H1 (cell line): ENCODE measurements around the gene SEMA5B. TPM values are rescaled to one million over a fixed set of nuclear protein-coding genes. Genes with fewer than 3 reads are reported as not detected.

Experiments used
- CTCF ChIA-PET: fragments of 300-600 bp; sonication (Branson Sonifier 250); formaldehyde crosslinking; loops from one replicate; lab custom pipeline; 2021; ENCODE audit not compliant: partially characterized antibody; lab: Charles Lee
- POLR2A ChIA-PET: fragments of 300-600 bp; sonication (Branson Sonifier 250); formaldehyde crosslinking; loops from one replicate; lab custom pipeline; 2021; ENCODE audit warnings: inconsistent platforms; ENCODE audit not compliant: partially characterized antibody; lab: Charles Lee
- DNase-seq, 2 experiments: peaks; one replicate each; pipeline versions ENCODE4 v3.0.0 to v3.0.0-alpha.2; 2010 to 2022; ENCODE audit warnings: low spot score in 2 of 2, low read depth in 1 of 2, mixed read lengths in 1 of 2
- FAIRE-seq: peaks from 2 replicates; lab custom pipeline; 2011; peaks lifted over from hg19 to GRCh38; lab: Jason Lieb, UNC
- H2AFZ ChIP-seq: 2 replicates; pipeline ENCODE4 v1.8.1; 2012; ENCODE audit warnings: low read length, inconsistent platforms
- H2AK5ac ChIP-seq: 2 replicates; pipeline ENCODE4 v1.6.1; 2013; ENCODE audit warnings: low read depth, low read length
- H2BK120ac ChIP-seq: replicated peaks from 2 replicates; pipeline ENCODE3; 2013; ENCODE audit warnings: low read depth, low read length, inconsistent platforms
- H2BK12ac ChIP-seq: 2 replicates; pipeline ENCODE4 v1.6.1; 2013; ENCODE audit warnings: low read depth, low read length
- H2BK15ac ChIP-seq: 2 replicates; pipeline ENCODE4 v1.6.1; 2013; ENCODE audit warnings: low read length
- H2BK20ac ChIP-seq: 2 replicates; pipeline ENCODE4 v1.6.1; 2013; ENCODE audit warnings: low read length
- H2BK5ac ChIP-seq: 2 replicates; pipeline ENCODE4 v1.6.1; 2013; ENCODE audit warnings: low read depth, low read length
- H3K14ac ChIP-seq: 2 replicates; pipeline ENCODE4 v1.6.1; 2013; ENCODE audit warnings: inconsistent platforms; ENCODE audit not compliant: insufficient read length
- H3K18ac ChIP-seq: 2 replicates; pipeline ENCODE4 v1.6.1; 2013; ENCODE audit warnings: low read length; ENCODE audit errors: extremely low read depth
- H3K23ac ChIP-seq: 2 replicates; pipeline ENCODE4 v1.6.1; 2013; ENCODE audit warnings: inconsistent platforms; ENCODE audit not compliant: insufficient read length
- H3K23me2 ChIP-seq: 2 replicates; pipeline ENCODE4 v1.6.1; 2013; ENCODE audit warnings: low read depth, low read length
- H3K27ac ChIP-seq: 2 replicates; pipeline ENCODE4 v1.6.1; 2011; ENCODE audit warnings: low read depth, low read length, inconsistent platforms
- H3K27me3 ChIP-seq, 4 experiments: replicated peaks in 1 of 4; 1 replicate in 1 of 4; 2 replicates in 3 of 4; pipeline versions ENCODE4 v1.6.1 to v1.8.1; 2011 to 2013; ENCODE audit warnings: low read length in 3 of 4, mild to moderate bottlenecking in 3 of 4, inconsistent platforms in 2 of 4, mixed read lengths in 2 of 4, moderate library complexity in 1 of 4; ENCODE audit not compliant: control insufficient read depth in 3 of 4, insufficient read depth in 3 of 4; ENCODE audit errors: extremely low read depth in 1 of 4
- H3K36me3 ChIP-seq, 4 experiments: 2 replicates each; pipeline versions ENCODE4 v1.6.1 to v1.8.1; 2011 to 2013; ENCODE audit warnings: mild to moderate bottlenecking in 4 of 4, low read length in 3 of 4, moderate library complexity in 2 of 4, control low read depth in 1 of 4, inconsistent platforms in 1 of 4; ENCODE audit not compliant: insufficient read depth in 4 of 4, control insufficient read depth in 2 of 4
- H3K4ac ChIP-seq: replicated peaks from 2 replicates; pipeline ENCODE3; 2013; ENCODE audit warnings: low read length, low read depth, mixed read lengths, inconsistent platforms; ENCODE audit not compliant: insufficient read length
- H3K4me1 ChIP-seq, 4 experiments: replicated peaks in 1 of 4; 1 replicate in 1 of 4; 2 replicates in 3 of 4; pipeline versions ENCODE4 v1.6.1 to v1.8.1; 2011 to 2013; ENCODE audit warnings: low read length in 3 of 4, inconsistent platforms in 2 of 4, mixed read lengths in 1 of 4; ENCODE audit not compliant: insufficient read depth in 4 of 4, control insufficient read depth in 3 of 4
- H3K4me2 ChIP-seq, 2 experiments: 2 replicates each; pipeline versions ENCODE4 v1.6.1 to v1.8.1; 2011 to 2013; ENCODE audit warnings: low read depth in 2 of 2, low read length in 2 of 2, control low read depth in 1 of 2, inconsistent platforms in 1 of 2, mild to moderate bottlenecking in 1 of 2; ENCODE audit not compliant: insufficient read depth in 1 of 2
- H3K4me3 ChIP-seq, 4 experiments: fragments of 200-600, 300-600 bp in 1 of 4; sonication (generic), shearing (Covaris generic), sonication (Bioruptor Twin) in 1 of 4; 2 replicates each; pipeline versions ENCODE4 v1.5.1 to v1.8.1; 2011 to 2016; ENCODE audit warnings: low read length in 4 of 4, low read depth in 3 of 4, control low read depth in 2 of 4, inconsistent platforms in 2 of 4, mild to moderate bottlenecking in 2 of 4, mixed read lengths in 1 of 4, moderate library complexity in 1 of 4; ENCODE audit not compliant: insufficient read depth in 2 of 4; ENCODE audit errors: extremely low read depth in 1 of 4
- H3K56ac ChIP-seq: replicated peaks from 2 replicates; pipeline ENCODE3; 2013; ENCODE audit warnings: low read depth, mild to moderate bottlenecking, mixed read lengths, low read length, inconsistent platforms; ENCODE audit not compliant: insufficient read length
- H3K79me1 ChIP-seq: 2 replicates; pipeline ENCODE4 v1.6.1; 2013; ENCODE audit warnings: low read depth, low read length, control low read depth
- H3K79me2 ChIP-seq, 2 experiments: 2 replicates each; pipeline versions ENCODE4 v1.6.1 to v1.8.1; 2012 to 2013; ENCODE audit warnings: low read length in 2 of 2, mild to moderate bottlenecking in 2 of 2, inconsistent platforms in 1 of 2; ENCODE audit not compliant: insufficient read depth in 2 of 2, control insufficient read depth in 1 of 2
- H3K9ac ChIP-seq, 4 experiments: replicated peaks in 1 of 4; 1 replicate in 1 of 4; 2 replicates in 3 of 4; pipeline versions ENCODE4 v1.6.1 to v1.8.1; 2011 to 2013; ENCODE audit warnings: low read depth in 3 of 4, low read length in 3 of 4, control low read depth in 2 of 4, mild to moderate bottlenecking in 2 of 4, moderate library complexity in 2 of 4, inconsistent platforms in 1 of 4; ENCODE audit errors: extremely low read depth in 1 of 4
- H3K9me3 ChIP-seq, 2 experiments: 2 replicates each; pipeline versions ENCODE4 v1.6.1 to v1.8.1; 2012 to 2013; ENCODE audit warnings: mild to moderate bottlenecking in 2 of 2, moderate library complexity in 2 of 2, control low read depth in 1 of 2, inconsistent platforms in 1 of 2, low read depth in 1 of 2, low read length in 1 of 2, mixed read lengths in 1 of 2; ENCODE audit not compliant: insufficient read depth in 2 of 2
- H4K20me1 ChIP-seq, 2 experiments: replicated peaks in 1 of 2; 2 replicates each; pipeline versions ENCODE3 to v1.8.1; 2011 to 2013; ENCODE audit warnings: inconsistent platforms in 2 of 2, low read length in 2 of 2, mild to moderate bottlenecking in 1 of 2; ENCODE audit not compliant: insufficient read depth in 2 of 2, control insufficient read depth in 1 of 2
- H4K5ac ChIP-seq: 2 replicates; pipeline ENCODE4 v1.6.1; 2013; ENCODE audit warnings: low read length, low read depth, mixed read lengths, inconsistent platforms; ENCODE audit not compliant: insufficient read length
- H4K8ac ChIP-seq: 2 replicates; pipeline ENCODE4 v1.8.0; 2013; ENCODE audit warnings: mild to moderate bottlenecking, moderate library complexity, low read length, inconsistent platforms; ENCODE audit not compliant: insufficient read depth; ENCODE audit errors: extremely low read depth
- H4K91ac ChIP-seq: replicated peaks from 2 replicates; pipeline ENCODE3; 2013; ENCODE audit warnings: low read length, mixed read lengths, inconsistent platforms; ENCODE audit not compliant: insufficient read length
- CHD1 ChIP-seq: IDR thresholded peaks from 2 replicates; pipeline ENCODE4 v1.6.1; 2012; ENCODE audit warnings: low read depth, low read length, improper control_type of control experiment
- CTCF ChIP-seq, 3 experiments: IDR thresholded peaks; 1 replicate in 2 of 3; 2 replicates in 1 of 3; pipeline versions ENCODE4 v1.5.1 to v1.6.1; 2011; ENCODE audit warnings: low read length in 3 of 3, mild to moderate bottlenecking in 3 of 3, inconsistent platforms in 2 of 3, low read depth in 1 of 3, moderate library complexity in 1 of 3; ENCODE audit not compliant: insufficient read depth in 1 of 3; ENCODE audit errors: control extremely low read depth in 1 of 3
- E2F6 ChIP-seq: IDR thresholded peaks from 2 replicates; pipeline ENCODE4 v1.6.1; 2012; ENCODE audit warnings: inconsistent platforms
- EGR1 ChIP-seq: IDR thresholded peaks from 2 replicates; pipeline ENCODE4 v1.6.1; 2011; ENCODE audit warnings: low read depth, low read length, borderline replicate concordance
- JUND ChIP-seq: IDR thresholded peaks from 2 replicates; pipeline ENCODE4 v1.6.1; 2011; ENCODE audit warnings: mild to moderate bottlenecking, improper control_type of control experiment, low read length
- SIX5 ChIP-seq: IDR thresholded peaks from 2 replicates; pipeline ENCODE4 v1.6.1; 2011; ENCODE audit warnings: mild to moderate bottlenecking, low read depth, low read length
- SP1 ChIP-seq: IDR thresholded peaks from 2 replicates; pipeline ENCODE4 v1.6.1; 2011; ENCODE audit warnings: low read depth, low read length
- SUZ12 ChIP-seq: fragments of 200-600 bp; sonication (generic); IDR thresholded peaks from 2 replicates; pipeline ENCODE4 v1.6.1; 2012; ENCODE audit warnings: mild to moderate bottlenecking, inconsistent platforms, low read length, moderate library complexity, mixed read lengths
- TAF7 ChIP-seq: optimal IDR thresholded peaks from 2 replicates; pipeline ENCODE3; 2011; ENCODE audit warnings: low read depth, mild to moderate bottlenecking, inconsistent platforms, low read length, moderate library complexity, borderline replicate concordance
- TBP ChIP-seq: IDR thresholded peaks from 2 replicates; pipeline ENCODE4 v1.6.1; 2011; ENCODE audit warnings: low read depth, low read length, improper control_type of control experiment
- TEAD4 ChIP-seq: IDR thresholded peaks from 2 replicates; pipeline ENCODE4 v1.6.1; 2012; ENCODE audit warnings: low read depth, low read length, inconsistent platforms, mixed read lengths
- ZNF274 ChIP-seq: IDR thresholded peaks from 2 replicates; pipeline ENCODE4 v1.7.0; 2012; ENCODE audit warnings: low read length, borderline replicate concordance; ENCODE audit errors: extremely low read depth
- WGBS, 2 experiments: shearing (Covaris generic) in 1 of 2; methylation state at CpG; one replicate each; pipeline versions ENCODE4 v1.1.6 to v1.1.7; 2013 to 2015; ENCODE audit warnings: low lambda C conversion rate in 2 of 2, mixed read lengths in 2 of 2, inconsistent platforms in 1 of 2, low coverage in 1 of 2, missing lambda C conversion rate in 1 of 2; ENCODE audit not compliant: insufficient replicate concordance in 2 of 2, insufficient coverage in 1 of 2, insufficient read length in 1 of 2; ENCODE audit errors: extremely low coverage in 1 of 2, missing lambda C conversion rate in 1 of 2; 5-methylcytosine and 5-hydroxymethylcytosine counted together
- polyA plus RNA-seq, 7 experiments: library from polyadenylated mRNA; depleted of rRNA in 3 of 7; stranded (reverse) in 5 of 7; unstranded in 2 of 7; fragments of >200 nt in 5 of 7; fragments of 200-250 nt in 2 of 7; gene quantifications; 1 replicate in 5 of 7; 2 replicates in 1 of 7; 4 replicates in 1 of 7; pipeline versions ENCODE4 v1.2.1 to v1.2.3, GENCODE V29; 2011 to 2013; ENCODE audit warnings: missing spikeins in 2 of 7, mixed read lengths in 2 of 7
- total RNA-seq: library from RNA; stranded (reverse); fragmentation: NEBNext Ultra II Directional; extraction: Animal tissue kit (Norgen Biotek cat#: 25700); gene quantifications from 2 replicates; pipeline ENCODE4 v1.2.1, GENCODE V29; 2021

The SEMA5B gene
- total and polyA plus RNA-seq, 2 of the 8 experiments (the other 6 are each of a cell fraction or from before 2014, with no cell fraction given) = 13.1 to 22.4 TPM

GRCh38 chr3:123058505-123058904, 30.9 kb upstream of the SEMA5B start:
- no peak overlapping the region for H3K14ac ChIP-seq
- no peak overlapping the region for H3K27ac ChIP-seq
- ChIA-PET POLR2A (interaction anchor here (2.0 kb wide), 1 partner anchor 9 kb away, joined by 6 read pairs; no protein-coding TSS in a partner anchor), CTCF (interaction anchor here (0.9 to 1.7 kb wide), 4 partner anchors 14 to 444 kb away, joined by 3 to 9 read pairs (median 4); no protein-coding TSS in a partner anchor)
- no peak overlapping the region for H2BK5ac ChIP-seq
- H2AK5ac ChIP-seq = no peak overlapping the region
- H2AFZ ChIP-seq = no peak overlapping the region
- no peak overlapping the region for H3K4me2 ChIP-seq
- WGBS, 2 experiments = 90% methylated on average over 5 of the region's 5 CpGs; no CpG with 5 or more reads in 1 of the 2 experiments
- H2BK12ac ChIP-seq = no peak overlapping the region
- no peak for FAIRE-seq
- no peak overlapping the region for H2BK120ac ChIP-seq
- no peak overlapping the region for H3K18ac ChIP-seq
- no peak overlapping the region for H3K56ac ChIP-seq
- H4K8ac ChIP-seq = no peak overlapping the region
- H3K27me3 ChIP-seq = no peaks in the 10 kb centered on the region
- H3K9ac ChIP-seq = no peak overlapping the region
- H3K9me3 ChIP-seq = no peaks in the 10 kb centered on the region
- H3K79me2 ChIP-seq = no peaks in the 10 kb centered on the region
- no peak overlapping the region for H4K91ac ChIP-seq
- no peaks in the 10 kb centered on the region for H4K20me1 ChIP-seq
- no peak overlapping the region for H3K4me3 ChIP-seq
- H2BK15ac ChIP-seq = no peak overlapping the region
- H3K23ac ChIP-seq = no peak overlapping the region
- no peaks in the 10 kb centered on the region; the same call in 1 of the 2 replicates for H3K23me2 ChIP-seq
- no peak overlapping the region for H3K4ac ChIP-seq
- DNase-seq = no peak
- H3K4me1 ChIP-seq = no peaks in the 10 kb centered on the region
- no peaks in the 10 kb centered on the region for H3K36me3 ChIP-seq
- no peak overlapping the region for H4K5ac ChIP-seq
- H2BK20ac ChIP-seq = no peak overlapping the region
- no peaks in the 10 kb centered on the region for H3K79me1 ChIP-seq
- TF ChIP-seq SIX5 (no peak), JUND (no peak), CHD1 (no peak), TEAD4 (no peak), SUZ12 (no peak), TAF7 (no peak), SP1 (no peak), E2F6 (no peak), ZNF274 (no peak), CTCF (IDR thresholded peaks at IDR 0.05; ENCODE audit: control extremely low read depth in 1 of 3, insufficient read depth in 1 of 3, low read depth in 1 of 3, low read length in 3 of 3) (no peak), TBP (no peak), EGR1 (no peak)
